ENCODE measurements around the gene TRERF1. TPM values are rescaled to one million over a fixed set of nuclear protein-coding genes. Genes with fewer than 3 reads are reported as not detected.

TRERF1 gene
- total and polyA plus RNA-seq, 9 donors = 5.1 to 13.8 (median 9.7) TPM

GRCh38 chr6:42427871-42428270, 23.9 kb downstream of the TRERF1 start:
- no peak overlapping the region for H3K27ac ChIP-seq (ENCODE audit: low read length)
- H3K36me3 ChIP-seq (ENCODE audit: control insufficient read depth, insufficient read depth, low read length) = peaks cover 2% of the 10 kb centered on the region
- peaks cover under 1% of the 10 kb centered on the region for H3K9me3 ChIP-seq (replicated peaks; ENCODE audit: control insufficient read depth, low read depth, low read length)
- H3K4me1 ChIP-seq (ENCODE audit: control insufficient read depth, insufficient read depth, low read length) = peaks cover 16% of the 10 kb centered on the region
- no peak for DNase-seq
- WGBS (ENCODE audit: insufficient coverage) = no CpG with 5 or more reads among the region's 2 CpGs
- no peak overlapping the region for H3K4me3 ChIP-seq (ENCODE audit: low read length)
- H3K27me3 ChIP-seq (ENCODE audit: control insufficient read depth, insufficient read depth, low read length) = no peaks in the 10 kb centered on the region

- H3K9me3 ChIP-seq (replicated peaks; ENCODE audit: control insufficient read depth, low read depth, low read length) = no peaks in the 10 kb centered on the region
- no peaks in the 10 kb centered on the region for H3K27me3 ChIP-seq (ENCODE audit: control insufficient read depth, insufficient read depth, low read length)
- 75% methylated on average over 1 of the region's 2 CpGs for WGBS (ENCODE audit: insufficient coverage)
- no peak overlapping the region for H3K4me3 ChIP-seq (ENCODE audit: low read length)
- peaks cover 16% of the 10 kb centered on the region for H3K4me1 ChIP-seq (ENCODE audit: control insufficient read depth, insufficient read depth, low read length)
- no peak overlapping the region for H3K27ac ChIP-seq (ENCODE audit: low read length)
- DNase-seq = no peak
- no peaks in the 10 kb centered on the region for H3K36me3 ChIP-seq (ENCODE audit: control insufficient read depth, insufficient read depth, low read length)
Measured at GRCh38 chr6:42426191-42426590, 25.5 kb downstream of the TRERF1 start.

DNA sequence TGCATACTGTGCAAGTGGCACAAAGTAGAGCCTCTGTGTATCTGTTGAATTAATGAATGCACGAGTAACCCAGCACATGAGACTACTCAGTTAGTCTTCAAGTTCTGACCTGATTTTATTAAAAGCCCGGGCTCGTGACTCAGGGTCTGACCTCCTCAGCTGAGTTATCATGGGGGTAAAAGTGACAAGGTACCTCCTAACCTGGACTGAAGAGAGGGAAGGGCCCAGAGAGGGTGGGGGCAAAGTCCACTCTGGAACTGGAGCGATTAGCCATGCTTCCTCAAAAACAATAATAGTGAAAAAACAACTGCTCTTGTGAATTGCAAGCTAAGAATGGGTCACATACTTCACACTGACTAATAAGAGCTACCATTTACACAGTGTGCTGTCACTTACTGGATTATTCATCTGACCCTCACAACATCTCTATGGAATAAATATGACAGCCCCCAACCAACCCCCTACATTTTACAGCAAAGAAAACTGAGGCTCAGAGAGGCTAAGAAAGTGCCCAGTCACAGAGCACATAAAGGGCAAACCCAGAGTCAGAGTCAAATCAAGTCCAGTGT, 26.7 kb downstream of the TRERF1 start:
- no peak overlapping the region for H3K4me3 ChIP-seq (ENCODE audit: low read length)
- no peaks in the 10 kb centered on the region for H3K36me3 ChIP-seq (ENCODE audit: control insufficient read depth, insufficient read depth, low read length)
- no peaks in the 10 kb centered on the region for H3K9me3 ChIP-seq (replicated peaks; ENCODE audit: control insufficient read depth, low read depth, low read length)
- no peaks in the 10 kb centered on the region for H3K27me3 ChIP-seq (ENCODE audit: control insufficient read depth, insufficient read depth, low read length)
- no peak for DNase-seq
- 94% methylated on average over 3 of the region's 4 CpGs for WGBS (ENCODE audit: insufficient coverage)
- no peak overlapping the region for H3K27ac ChIP-seq (ENCODE audit: low read length)
- H3K4me1 ChIP-seq (ENCODE audit: control insufficient read depth, insufficient read depth, low read length) = peaks cover 16% of the 10 kb centered on the region

- Histone ChIP-seq H3K27me3 (ENCODE audit: control insufficient read depth, insufficient read depth, low read length) (no peaks in the 10 kb centered on the region), H3K4me1 (ENCODE audit: control insufficient read depth, insufficient read depth, low read length) (peaks cover 5% of the 10 kb centered on the region), H3K4me3 (ENCODE audit: low read length) (no peak overlapping the region), H3K36me3 (ENCODE audit: control insufficient read depth, insufficient read depth, low read length) (no peaks in the 10 kb centered on the region), H3K9me3 (replicated peaks; ENCODE audit: control insufficient read depth, low read depth, low read length) (no peaks in the 10 kb centered on the region), H3K27ac (ENCODE audit: low read length) (no peak overlapping the region)
- WGBS (ENCODE audit: insufficient coverage) = 87% methylated on average over 7 of the region's 8 CpGs
- DNase-seq = no peak
Measured at GRCh38 chr6:42423244-42423643, 28.5 kb downstream of the TRERF1 start.

DNA sequence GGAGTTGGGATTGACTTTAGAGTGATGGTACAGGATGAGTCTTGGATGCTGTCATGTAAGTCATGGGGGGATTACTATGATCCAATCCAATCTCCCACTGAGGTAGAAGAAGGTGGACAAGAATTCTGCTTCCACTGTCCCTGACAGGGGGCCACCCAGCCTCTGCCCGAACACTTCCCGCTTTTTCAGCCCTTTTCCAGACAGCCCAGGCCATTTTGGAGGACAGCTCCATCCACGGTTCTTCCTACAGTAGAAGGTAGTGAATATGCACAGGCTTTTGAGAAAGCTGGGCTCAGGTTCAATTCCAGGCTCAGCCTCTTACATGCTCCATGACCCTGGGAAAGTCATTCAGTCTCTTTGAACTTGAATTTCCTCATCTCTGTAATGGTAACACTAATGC, 31.0 kb downstream of the TRERF1 start:
- Histone ChIP-seq H3K27me3 (ENCODE audit: control insufficient read depth, insufficient read depth, low read length) (no peaks in the 10 kb centered on the region), H3K4me3 (ENCODE audit: low read length) (no peak overlapping the region), H3K36me3 (ENCODE audit: control insufficient read depth, insufficient read depth, low read length) (no peaks in the 10 kb centered on the region), H3K9me3 (replicated peaks; ENCODE audit: control insufficient read depth, low read depth, low read length) (no peaks in the 10 kb centered on the region), H3K27ac (ENCODE audit: low read length) (no peak overlapping the region), H3K4me1 (ENCODE audit: control insufficient read depth, insufficient read depth, low read length) (peaks cover 2% of the 10 kb centered on the region)
- DNase-seq = no peak
- 81% methylated on average over 3 of the region's 3 CpGs for whole genome bisulfite sequencing (ENCODE audit: insufficient coverage)

DNA sequence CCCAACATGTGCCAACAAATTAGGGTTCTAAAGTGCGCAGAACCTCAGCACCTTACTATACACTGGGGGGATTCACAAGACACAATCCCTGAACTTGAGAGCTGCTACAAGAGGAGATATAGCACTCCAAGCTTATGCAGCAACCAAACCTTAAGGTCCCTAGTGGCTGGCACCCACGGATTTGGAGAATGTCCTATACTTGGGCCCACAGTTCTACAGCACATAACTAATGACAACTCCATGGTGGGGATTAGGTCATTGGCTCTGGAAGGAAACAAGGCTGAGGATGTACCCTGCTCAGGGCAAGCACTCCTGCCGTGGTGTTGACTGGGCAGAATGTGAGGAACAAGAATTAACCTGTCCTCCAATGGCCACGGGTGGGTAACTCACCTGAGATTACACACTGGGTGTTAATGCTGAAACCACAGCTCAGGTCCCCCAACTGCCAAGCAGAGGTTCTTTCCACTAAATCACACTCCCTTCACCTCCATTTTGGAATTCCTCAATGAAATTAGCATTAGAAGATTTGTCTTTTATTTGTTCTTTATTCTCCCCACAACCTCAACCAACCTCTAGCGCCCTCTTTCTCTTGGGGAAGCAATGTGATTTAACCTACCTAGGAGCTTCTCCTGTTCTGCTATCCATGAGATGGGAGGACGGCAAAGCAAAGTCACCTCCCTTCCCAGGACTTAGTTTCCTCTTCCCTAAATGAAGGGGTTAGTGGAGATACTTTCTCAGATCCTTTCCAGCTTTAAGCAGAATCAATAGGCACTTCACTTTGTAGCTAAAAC, 32.0 kb downstream of the TRERF1 start:
- Histone ChIP-seq H3K27me3 (ENCODE audit: control insufficient read depth, insufficient read depth, low read length) (no peaks in the 10 kb centered on the region), H3K9me3 (replicated peaks; ENCODE audit: control insufficient read depth, low read depth, low read length) (no peaks in the 10 kb centered on the region), H3K4me1 (ENCODE audit: control insufficient read depth, insufficient read depth, low read length) (peaks cover 2% of the 10 kb centered on the region), H3K36me3 (ENCODE audit: control insufficient read depth, insufficient read depth, low read length) (no peaks in the 10 kb centered on the region), H3K27ac (ENCODE audit: low read length) (no peak overlapping the region), H3K4me3 (ENCODE audit: low read length) (no peak overlapping the region)
- no peak for DNase-seq
- 100% methylated on average over 1 of the region's 6 CpGs for WGBS (ENCODE audit: insufficient coverage)

DNA sequence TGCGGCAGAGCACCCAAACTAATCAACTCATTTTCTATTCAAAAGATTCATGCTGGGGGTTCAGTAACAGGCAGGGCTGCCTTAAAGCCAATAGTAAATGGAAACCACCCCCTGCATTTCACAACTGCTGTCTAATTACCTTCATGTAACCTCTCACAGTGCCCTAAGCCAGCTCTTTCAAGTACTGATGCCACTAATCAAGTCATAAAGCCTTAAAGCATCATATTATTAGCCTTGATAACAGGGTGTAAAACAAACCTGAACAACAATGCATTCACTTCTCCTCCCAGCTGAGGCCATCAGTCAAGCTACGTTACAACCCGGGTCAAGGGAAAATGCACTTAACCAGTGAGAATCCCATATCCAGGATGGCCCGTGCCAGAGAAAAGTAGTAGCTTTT, 33.0 kb downstream of the TRERF1 start:
- no peak overlapping the region for H3K27ac ChIP-seq (ENCODE audit: low read length)
- no peak for DNase-seq
- H3K4me3 ChIP-seq (ENCODE audit: low read length) = no peak overlapping the region
- WGBS (ENCODE audit: insufficient coverage) = 30% methylated on average over 2 of the region's 4 CpGs
- no peaks in the 10 kb centered on the region for H3K36me3 ChIP-seq (ENCODE audit: control insufficient read depth, insufficient read depth, low read length)
- H3K4me1 ChIP-seq (ENCODE audit: control insufficient read depth, insufficient read depth, low read length) = peaks cover 2% of the 10 kb centered on the region
- H3K9me3 ChIP-seq (replicated peaks; ENCODE audit: control insufficient read depth, low read depth, low read length) = no peaks in the 10 kb centered on the region
- no peaks in the 10 kb centered on the region for H3K27me3 ChIP-seq (ENCODE audit: control insufficient read depth, insufficient read depth, low read length)

DNA sequence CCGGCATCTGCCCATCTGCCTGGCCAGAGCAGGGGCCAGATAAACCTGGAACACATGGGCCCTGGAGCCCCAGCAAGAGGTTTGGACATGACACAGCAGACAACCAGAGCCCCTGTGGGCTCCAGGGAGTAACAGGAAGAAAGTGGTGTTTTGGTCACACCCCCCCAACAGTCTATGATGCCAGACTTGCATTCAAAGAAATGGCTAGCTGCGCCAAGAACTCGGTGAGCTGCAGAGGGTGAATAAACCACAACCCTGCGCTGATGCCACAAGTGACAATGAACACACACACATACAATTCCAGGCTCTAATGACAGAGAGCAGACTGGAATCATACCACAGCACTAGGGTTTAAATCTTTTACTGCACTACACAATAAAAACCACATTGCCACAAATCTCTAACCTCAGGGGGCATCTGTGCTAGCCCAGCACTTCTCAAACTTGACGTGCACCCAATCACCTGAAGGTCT, 34.0 kb downstream of the TRERF1 start:
- Histone ChIP-seq H3K27ac (ENCODE audit: low read length) (no peak overlapping the region), H3K36me3 (ENCODE audit: control insufficient read depth, insufficient read depth, low read length) (no peaks in the 10 kb centered on the region), H3K27me3 (ENCODE audit: control insufficient read depth, insufficient read depth, low read length) (no peaks in the 10 kb centered on the region), H3K4me3 (ENCODE audit: low read length) (no peak overlapping the region), H3K9me3 (replicated peaks; ENCODE audit: control insufficient read depth, low read depth, low read length) (no peaks in the 10 kb centered on the region), H3K4me1 (ENCODE audit: control insufficient read depth, insufficient read depth, low read length) (peaks cover 2% of the 10 kb centered on the region)
- 61% methylated on average over 5 of the region's 5 CpGs for WGBS (ENCODE audit: insufficient coverage)
- no peak for DNase-seq

DNA sequence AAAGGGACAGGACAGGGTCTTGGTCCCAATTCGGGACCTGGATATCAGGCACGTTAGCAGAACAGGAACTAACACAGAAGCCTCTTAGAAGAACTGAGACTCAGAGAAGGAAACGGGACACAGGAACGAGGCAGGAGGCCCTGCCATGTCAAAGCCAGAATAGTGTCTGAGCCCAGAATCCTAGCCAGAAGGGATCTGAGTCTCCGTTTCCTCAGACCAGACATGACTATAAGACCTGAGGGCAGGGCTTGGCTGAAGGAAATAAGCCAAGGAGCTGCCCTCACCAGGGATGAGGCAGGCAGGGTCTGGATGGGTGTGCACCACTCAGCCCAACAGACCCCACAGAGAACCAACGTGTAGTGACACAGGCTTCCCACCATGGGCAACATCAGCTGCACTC, 40.3 kb downstream of the TRERF1 start:
- H3K36me3 ChIP-seq (ENCODE audit: control insufficient read depth, insufficient read depth, low read length) = no peaks in the 10 kb centered on the region
- H3K4me1 ChIP-seq (ENCODE audit: control insufficient read depth, insufficient read depth, low read length) = peaks cover 13% of the 10 kb centered on the region
- no peak overlapping the region for H3K27ac ChIP-seq (ENCODE audit: low read length)
- DNase-seq = peak; percentile 17
- WGBS (ENCODE audit: insufficient coverage) = 36% methylated on average over 5 of the region's 6 CpGs
- H3K27me3 ChIP-seq (ENCODE audit: control insufficient read depth, insufficient read depth, low read length) = no peaks in the 10 kb centered on the region
- no peaks in the 10 kb centered on the region for H3K9me3 ChIP-seq (replicated peaks; ENCODE audit: control insufficient read depth, low read depth, low read length)
- H3K4me3 ChIP-seq (ENCODE audit: low read length) = no peak overlapping the region

GRCh38 chr6:42410861-42411260, 40.9 kb downstream of the TRERF1 start:
- 57% methylated on average over 1 of the region's 1 CpG for WGBS (ENCODE audit: insufficient coverage)
- Histone ChIP-seq H3K36me3 (ENCODE audit: control insufficient read depth, insufficient read depth, low read length) (no peaks in the 10 kb centered on the region), H3K4me3 (ENCODE audit: low read length) (no peak overlapping the region), H3K27ac (ENCODE audit: low read length) (no peak overlapping the region), H3K4me1 (ENCODE audit: control insufficient read depth, insufficient read depth, low read length) (peaks cover 16% of the 10 kb centered on the region), H3K9me3 (replicated peaks; ENCODE audit: control insufficient read depth, low read depth, low read length) (no peaks in the 10 kb centered on the region), H3K27me3 (ENCODE audit: control insufficient read depth, insufficient read depth, low read length) (no peaks in the 10 kb centered on the region)
- no peak for DNase-seq

Measured in muscle of leg (tissue), 11 donors.